ENCODE data around the gene TXN2.
"Not testable (repeated sequence)": the region's sequence is repeated elsewhere in the genome, so short reads cannot be mapped to it uniquely, and the experiment has no call there.

TXN2 gene

DNA sequence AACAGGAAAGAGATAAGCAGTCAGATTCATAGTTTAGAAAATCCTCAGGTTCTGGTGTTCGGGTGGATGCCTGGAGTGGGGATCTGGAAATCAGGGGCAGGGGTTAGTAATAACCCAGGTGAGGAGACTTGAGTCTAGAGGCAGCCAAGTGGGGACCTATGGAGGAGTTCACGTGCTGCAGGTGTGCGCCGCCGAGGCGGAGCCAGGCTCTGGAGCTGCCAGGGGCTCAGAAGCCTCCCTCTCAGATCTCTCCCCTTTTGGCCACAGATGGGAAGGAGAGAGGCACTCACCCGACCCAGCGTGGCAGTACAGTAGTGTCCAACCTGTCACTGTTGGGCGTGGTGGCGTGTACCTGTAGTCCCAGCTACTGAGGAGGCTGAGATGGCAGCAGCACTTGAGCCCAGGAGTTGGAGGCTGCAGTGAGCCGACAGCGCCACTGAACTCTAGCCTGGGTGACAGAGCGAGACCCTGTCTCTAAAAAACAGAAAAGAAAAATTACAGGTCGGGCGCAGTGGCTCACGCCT, 27.5 kb downstream of the TXN2 start:
- TF ChIP-seq, protein P1, sequence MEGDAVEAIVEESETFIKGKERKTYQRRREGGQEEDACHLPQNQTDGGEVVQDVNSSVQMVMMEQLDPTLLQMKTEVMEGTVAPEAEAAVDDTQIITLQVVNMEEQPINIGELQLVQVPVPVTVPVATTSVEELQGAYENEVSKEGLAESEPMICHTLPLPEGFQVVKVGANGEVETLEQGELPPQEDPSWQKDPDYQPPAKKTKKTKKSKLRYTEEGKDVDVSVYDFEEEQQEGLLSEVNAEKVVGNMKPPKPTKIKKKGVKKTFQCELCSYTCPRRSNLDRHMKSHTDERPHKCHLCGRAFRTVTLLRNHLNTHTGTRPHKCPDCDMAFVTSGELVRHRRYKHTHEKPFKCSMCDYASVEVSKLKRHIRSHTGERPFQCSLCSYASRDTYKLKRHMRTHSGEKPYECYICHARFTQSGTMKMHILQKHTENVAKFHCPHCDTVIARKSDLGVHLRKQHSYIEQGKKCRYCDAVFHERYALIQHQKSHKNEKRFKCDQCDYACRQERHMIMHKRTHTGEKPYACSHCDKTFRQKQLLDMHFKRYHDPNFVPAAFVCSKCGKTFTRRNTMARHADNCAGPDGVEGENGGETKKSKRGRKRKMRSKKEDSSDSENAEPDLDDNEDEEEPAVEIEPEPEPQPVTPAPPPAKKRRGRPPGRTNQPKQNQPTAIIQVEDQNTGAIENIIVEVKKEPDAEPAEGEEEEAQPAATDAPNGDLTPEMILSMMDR (IDR thresholded peaks at IDR 0.05; ENCODE audit: extremely low read depth, missing control alignments) = no peak
- no peak for DNase-seq (ENCODE audit: low spot score)

DNA sequence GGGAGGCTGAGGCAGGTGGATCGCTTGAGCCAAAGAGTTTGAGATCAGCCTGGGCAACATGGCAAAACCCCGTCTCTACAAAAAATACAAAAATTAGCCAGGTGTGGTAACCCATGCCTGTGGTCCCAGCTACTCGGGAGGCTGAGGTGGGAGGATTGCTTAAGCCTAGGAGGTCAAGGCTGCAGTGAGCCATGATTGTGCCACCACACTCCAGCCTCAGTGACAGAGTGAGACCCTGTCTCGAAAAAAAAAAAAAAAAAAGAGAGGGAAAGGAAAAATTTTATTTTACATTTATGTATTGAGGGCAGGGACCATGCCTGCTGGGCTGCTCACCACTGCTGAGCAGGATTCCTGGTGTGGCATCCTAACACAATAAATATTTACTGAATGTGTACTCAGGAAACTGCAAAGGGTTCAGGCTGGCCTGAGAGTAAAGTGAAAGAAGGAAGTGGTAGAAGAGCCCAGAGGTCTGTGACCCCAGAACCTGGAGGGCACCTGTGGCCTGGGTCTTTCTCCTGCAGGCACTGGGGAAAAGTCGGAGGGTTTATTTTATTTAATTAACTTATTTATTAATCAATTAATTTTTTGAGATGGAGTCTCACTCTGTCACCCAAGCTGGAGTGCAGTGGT, 28.3 kb downstream of the TXN2 start:
- peak; percentile 45 for DNase-seq (ENCODE audit: low spot score)

DNA sequence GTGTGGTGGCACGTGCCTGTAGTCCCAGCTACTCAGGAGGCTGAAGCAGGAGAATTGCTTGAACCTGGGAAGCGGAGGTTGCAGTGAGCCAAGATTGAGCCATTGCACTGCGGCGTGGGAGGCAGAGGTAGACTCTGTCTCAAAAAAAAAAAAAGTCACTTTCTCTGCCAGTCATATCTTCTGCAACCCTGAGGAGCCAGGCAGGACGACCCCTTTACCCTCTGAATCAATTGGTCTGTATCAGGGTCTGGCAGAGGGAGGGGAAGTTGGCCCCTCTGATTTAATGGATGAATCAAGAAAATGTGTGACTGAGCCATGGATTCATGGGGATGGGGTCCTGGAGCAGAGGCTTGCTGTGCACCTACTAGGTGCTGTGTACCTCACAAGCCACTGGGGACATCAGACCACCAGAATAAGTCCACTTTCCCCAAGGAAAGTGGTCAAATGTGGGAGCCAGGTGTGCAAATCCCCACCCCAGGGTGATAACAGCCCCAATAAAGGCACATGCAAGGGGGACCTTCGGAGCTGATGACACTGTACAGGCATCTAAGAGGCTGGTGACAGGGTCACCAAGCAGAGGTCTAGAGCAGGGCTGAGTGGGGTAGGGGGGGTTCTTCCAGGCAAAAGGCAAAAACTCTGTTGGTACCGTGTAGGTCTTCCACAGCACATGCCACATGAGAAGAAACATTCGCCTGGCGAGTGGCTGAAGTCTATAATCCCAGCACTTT, 29.0 kb downstream of the TXN2 start:
- TF ChIP-seq, protein P1 (IDR thresholded peaks at IDR 0.05; ENCODE audit: extremely low read depth, missing control alignments) = no peak
- peak; percentile 3 for DNase-seq (ENCODE audit: low spot score)

DNA sequence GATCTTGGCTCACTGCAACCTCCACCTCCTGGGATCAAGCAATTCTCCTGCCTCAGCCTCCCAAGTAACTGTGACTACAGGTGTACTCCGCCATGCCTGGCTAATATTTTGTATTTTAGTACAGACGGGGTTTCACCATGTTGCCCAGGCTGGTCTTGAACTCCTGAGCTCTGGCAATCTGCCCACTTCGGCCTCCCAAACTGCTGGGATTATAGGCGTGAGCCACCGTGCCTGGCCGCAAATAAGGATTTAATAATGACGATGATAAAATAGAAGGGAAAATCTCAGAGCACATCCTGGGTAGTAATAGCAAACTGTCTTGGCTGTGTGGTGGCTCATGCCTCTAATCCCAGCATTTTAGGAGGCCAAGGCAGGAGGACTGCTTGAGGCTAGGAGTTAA, 30.5 kb downstream of the TXN2 start:
- not testable (repeated sequence) for DNase-seq (ENCODE audit: low spot score)

DNA sequence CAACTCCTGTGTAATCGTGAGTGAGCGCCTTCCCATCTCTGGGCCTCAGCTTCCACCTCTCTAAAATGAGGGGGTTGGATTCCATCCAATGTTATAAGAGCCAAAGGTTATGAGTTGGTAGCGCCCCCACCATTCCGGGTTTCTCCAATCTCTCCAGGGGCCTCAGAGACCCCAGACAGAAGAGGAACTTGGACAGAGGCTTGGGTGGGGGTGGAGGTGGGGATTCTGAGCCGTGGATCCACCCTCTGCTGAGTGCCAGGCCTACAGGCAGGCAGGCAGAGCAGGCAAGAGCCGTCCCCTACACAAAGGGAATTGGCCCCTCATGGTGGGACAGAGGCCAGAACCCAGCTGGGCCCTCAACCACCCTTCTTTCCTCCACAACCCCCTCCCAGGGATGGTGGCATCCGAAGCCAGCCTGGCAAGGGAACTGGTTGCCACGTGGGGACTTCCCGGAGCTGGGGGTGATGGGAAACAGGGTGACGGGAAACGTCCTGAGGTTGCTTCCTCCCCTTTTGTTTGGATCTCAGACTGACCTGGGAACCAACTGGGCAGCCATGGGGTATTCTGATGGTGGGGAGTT, 31.8 kb downstream of the TXN2 start:
- TF ChIP-seq, protein P1 (IDR thresholded peaks at IDR 0.05; ENCODE audit: extremely low read depth, missing control alignments) = no peak
- no peak for DNase-seq (ENCODE audit: low spot score)

DNA sequence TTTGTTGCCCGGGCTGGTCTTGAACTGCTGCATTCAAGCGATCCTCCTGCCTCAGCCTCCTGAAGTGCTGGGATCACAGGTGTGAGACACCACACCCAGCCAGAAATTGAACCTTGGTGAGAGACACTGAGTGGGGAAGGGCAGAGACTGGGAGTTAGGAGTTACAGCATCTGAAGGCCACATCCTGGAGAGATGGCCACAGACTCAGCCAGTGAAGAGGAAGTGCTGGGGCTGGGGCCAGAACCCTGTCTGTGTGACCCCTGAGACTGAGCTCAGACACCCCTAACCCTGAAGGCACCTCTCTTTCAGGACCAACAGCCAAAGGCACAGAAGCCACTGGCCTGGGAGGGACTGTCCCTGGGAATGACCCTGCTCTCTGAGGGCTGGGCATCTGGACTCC, 33.8 kb downstream of the TXN2 start:
- TF ChIP-seq, protein P1 (IDR thresholded peaks at IDR 0.05; ENCODE audit: extremely low read depth, missing control alignments) = no peak
- DNase-seq (ENCODE audit: low spot score) = no peak

DNA sequence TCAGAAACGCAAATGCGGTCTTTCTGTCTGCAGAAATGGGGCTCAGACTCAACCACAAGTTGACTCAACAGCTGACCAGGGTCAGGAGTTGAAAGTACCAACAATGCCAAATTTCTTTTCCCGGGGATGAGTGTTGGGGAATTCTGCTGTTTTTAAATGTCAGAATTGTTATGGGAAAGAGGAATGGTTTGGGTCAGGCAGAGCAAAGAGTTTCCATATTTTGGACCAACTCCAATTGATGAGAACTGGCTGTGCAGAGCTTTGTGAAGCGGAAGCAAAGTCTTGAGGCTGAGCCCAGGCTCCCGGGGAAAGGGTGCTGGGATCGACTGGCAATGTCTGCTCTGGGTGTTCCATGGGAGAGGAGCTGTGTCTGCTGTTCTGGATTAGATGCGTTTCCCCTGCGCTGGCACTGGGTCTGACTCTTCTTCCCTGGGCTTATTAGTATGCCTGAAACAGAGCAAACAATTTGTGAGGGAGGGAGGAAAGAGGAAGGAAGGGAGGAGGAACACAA, 36.2 kb downstream of the TXN2 start:
- no peak for DNase-seq (ENCODE audit: low spot score)
- TF ChIP-seq, protein P1 (IDR thresholded peaks at IDR 0.05; ENCODE audit: extremely low read depth, missing control alignments) = no peak

DNA sequence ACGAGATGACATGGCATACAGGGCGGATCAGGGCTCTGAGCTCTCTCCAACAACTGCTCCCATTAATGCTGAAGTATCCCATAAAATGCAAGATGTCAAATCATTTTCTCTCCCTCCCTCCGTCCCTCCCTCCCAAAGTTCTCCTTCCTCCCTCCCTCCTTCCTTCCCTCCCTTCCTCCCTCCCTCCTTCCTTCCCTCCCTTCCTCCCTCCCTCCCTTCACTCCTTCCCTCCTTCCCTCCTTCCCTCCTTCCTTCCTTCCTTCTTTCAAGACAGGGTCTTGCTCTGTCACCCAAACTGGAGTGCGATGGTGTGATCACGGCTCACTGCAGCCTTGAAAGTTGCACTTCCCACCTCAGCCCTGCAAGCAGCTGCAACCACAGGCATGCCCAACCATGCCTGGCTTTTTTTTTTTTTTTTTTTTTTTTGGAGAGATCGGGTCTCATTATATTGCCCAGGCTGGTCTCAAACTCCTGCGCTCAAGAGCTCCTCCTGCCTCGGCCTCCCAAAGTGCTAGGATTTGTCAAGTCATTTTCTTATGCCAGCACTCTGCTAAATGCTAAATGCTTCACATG, 38.2 kb downstream of the TXN2 start:
- TF ChIP-seq, protein P1 (IDR thresholded peaks at IDR 0.05; ENCODE audit: extremely low read depth, missing control alignments) = no peak
- DNase-seq (ENCODE audit: low spot score) = no peak
